Endothelial cell of umbilical vein (primary cell): ENCODE data around the gene PTPN2. TPM values are rescaled to one million over a fixed set of nuclear protein-coding genes. Genes with fewer than 3 reads are reported as not detected.

Source experiments
- BruUV-seq: library from RNA; stranded (reverse); fragments of 400-500 nt; replicated peaks from 2 replicates; lab custom pipeline; 2021; lab: Mats Ljungman, UMichigan
- CTCF ChIA-PET: fragments of 300-600, 350-600 bp; sonication (Branson Sonifier 250); formaldehyde crosslinking; loops from one replicate; lab custom pipeline; 2021; ENCODE audit warnings: antibody characterized with exemption, inconsistent platforms; lab: Charles Lee
- POLR2A ChIA-PET: fragments of 300-600, 350-600 bp; sonication (Branson Sonifier 250); formaldehyde crosslinking; loops from one replicate; lab custom pipeline; 2021; ENCODE audit warnings: antibody characterized with exemption, inconsistent platforms; lab: Charles Lee
- DNase-seq: peaks from one replicate; pipeline ENCODE4 v3.0.0-alpha.2; 2011; ENCODE audit warnings: low read depth, low spot score
- FAIRE-seq: peaks from 2 replicates; lab custom pipeline; 2011; peaks lifted over from hg19 to GRCh38; lab: Jason Lieb, UNC
- H2AFZ ChIP-seq: 2 replicates; pipeline ENCODE4 v1.6.0; 2012; ENCODE audit warnings: low read depth, low read length, control low read depth, inconsistent platforms
- H3K27ac ChIP-seq: 2 replicates; pipeline ENCODE4 v1.5.1; 2011; ENCODE audit warnings: low read depth, mild to moderate bottlenecking, control low read depth, low read length, moderate library complexity; ENCODE audit not compliant: insufficient read depth
- H3K27me3 ChIP-seq, 2 experiments: 2 replicates each; pipeline versions ENCODE4 v1.6.0 to v1.6.1; 2011; ENCODE audit warnings: low read length in 2 of 2, mixed read lengths in 1 of 2; ENCODE audit not compliant: control insufficient read depth in 2 of 2, insufficient read depth in 2 of 2
- H3K36me3 ChIP-seq, 2 experiments: 2 replicates in 1 of 2; 3 replicates in 1 of 2; pipeline ENCODE4 v1.5.1; 2011; ENCODE audit warnings: low read length in 2 of 2, mild to moderate bottlenecking in 1 of 2, moderate library complexity in 1 of 2; ENCODE audit not compliant: control insufficient read depth in 2 of 2, insufficient read depth in 2 of 2; ENCODE audit errors: extremely low read depth in 1 of 2
- H3K4me1 ChIP-seq: 3 replicates; pipeline ENCODE4 v1.5.1; 2011; ENCODE audit warnings: mild to moderate bottlenecking, low read length; ENCODE audit not compliant: control insufficient read depth, insufficient read depth; ENCODE audit errors: extremely low read depth
- H3K4me2 ChIP-seq: 2 replicates; pipeline ENCODE4 v1.6.1; 2011; ENCODE audit warnings: low read length, control low read depth, mixed read lengths; ENCODE audit not compliant: insufficient read depth
- H3K4me3 ChIP-seq, 3 experiments: fragments of 200-600 bp in 1 of 3; sonication (generic), shearing (Covaris generic) in 1 of 3; replicated peaks in 1 of 3; 2 replicates each; pipeline ENCODE4 v1.5.1; 2011 to 2016; ENCODE audit warnings: control low read depth in 3 of 3, low read length in 3 of 3, mild to moderate bottlenecking in 2 of 3, inconsistent platforms in 1 of 3, low read depth in 1 of 3, moderate library complexity in 1 of 3; ENCODE audit not compliant: insufficient read depth in 1 of 3
- H3K79me2 ChIP-seq: 2 replicates; pipeline ENCODE4 v1.6.0; 2012; ENCODE audit warnings: low read length, inconsistent platforms; ENCODE audit not compliant: control insufficient read depth, insufficient read depth
- H3K9ac ChIP-seq: replicated peaks from 2 replicates; pipeline ENCODE3; 2011; ENCODE audit warnings: low read length, control low read depth; ENCODE audit not compliant: insufficient read depth; ENCODE audit errors: extremely low read depth
- H3K9me1 ChIP-seq: replicated peaks from 3 replicates; pipeline ENCODE4 v1.6.0; 2011; ENCODE audit warnings: mild to moderate bottlenecking, low read length; ENCODE audit not compliant: control insufficient read depth, insufficient read depth; ENCODE audit errors: extremely low read depth
- H3K9me3 ChIP-seq: replicated peaks from 2 replicates; pipeline ENCODE4 v1.5.1; 2012; ENCODE audit warnings: low read length, inconsistent platforms; ENCODE audit not compliant: control insufficient read depth, insufficient read depth
- H4K20me1 ChIP-seq: replicated peaks from 2 replicates; pipeline ENCODE3; 2011; ENCODE audit warnings: mild to moderate bottlenecking, low read length; ENCODE audit not compliant: control insufficient read depth, insufficient read depth; ENCODE audit errors: extremely low read depth
- CTCF ChIP-seq, 2 donors: IDR thresholded peaks; 1 replicate in 1 of 2; 2 replicates in 1 of 2; pipeline ENCODE4 v1.5.1; 2011; ENCODE audit warnings: low read length in 2 of 2, mild to moderate bottlenecking in 2 of 2, moderate library complexity in 2 of 2, control low read depth in 1 of 2, inconsistent platforms in 1 of 2, low read depth in 1 of 2; ENCODE audit not compliant: insufficient read depth in 1 of 2; ENCODE audit errors: extremely low read depth in 1 of 2
- EZH2 ChIP-seq: IDR thresholded peaks from 2 replicates; pipeline ENCODE4 v1.6.1; 2012; ENCODE audit warnings: borderline replicate concordance, low read depth, mild to moderate bottlenecking, moderate library complexity, low read length, inconsistent platforms; ENCODE audit not compliant: severe bottlenecking
- FOS ChIP-seq: IDR thresholded peaks from 2 replicates; pipeline ENCODE4 v1.6.1; 2011; ENCODE audit warnings: mild to moderate bottlenecking, low read length, moderate library complexity, borderline replicate concordance; ENCODE audit not compliant: insufficient read depth
- GATA2 ChIP-seq: IDR thresholded peaks from 2 replicates; pipeline ENCODE4 v1.7.0; 2011; ENCODE audit warnings: low read depth, mild to moderate bottlenecking, moderate library complexity, mixed read lengths, low read length; ENCODE audit not compliant: insufficient read length, insufficient read depth
- JUN ChIP-seq: IDR thresholded peaks from 2 replicates; pipeline ENCODE4 v1.6.1; 2011; ENCODE audit warnings: borderline replicate concordance, low read depth; ENCODE audit not compliant: insufficient read length, insufficient read depth
- MYC ChIP-seq: IDR thresholded peaks from one replicate; pipeline ENCODE4 v1.6.1; 2011; ENCODE audit warnings: mild to moderate bottlenecking, low read depth, low read length
- POLR2A ChIP-seq: IDR thresholded peaks from 2 replicates; pipeline ENCODE4 v1.6.1; 2012; ENCODE audit warnings: low read depth, mild to moderate bottlenecking, control low read depth, low read length
- POLR2AphosphoS5 ChIP-seq: IDR thresholded peaks from 2 replicates; pipeline ENCODE4 v1.6.1; 2012; ENCODE audit warnings: low read depth, mild to moderate bottlenecking, control low read depth, low read length, moderate library complexity; ENCODE audit not compliant: insufficient read depth
- dilution Hi-C: fragments of 300-500 bp; cut with MboI; formaldehyde crosslinking; loops from one replicate; pipeline ENCODE4 v1.15.0; 2019; ENCODE audit warnings: low sequenced_read_pairs; ENCODE audit not compliant: extremely low pct_ligation_motif_present
- intact Hi-C: fragments of 100-400 bp; cut with micrococcal nuclease; formaldehyde crosslinking; loops from one replicate; pipeline ENCODE4 v1.10.0; 2022
- polyA plus RNA-seq, 4 experiments: library from polyadenylated mRNA; depleted of rRNA in 3 of 4; stranded (reverse) in 3 of 4; unstranded in 1 of 4; fragments of >200 nt; gene quantifications; 2 replicates each; pipeline versions ENCODE4 v1.2.1 to v1.2.3, GENCODE V29; 2011 to 2012; ENCODE audit warnings: missing spikeins in 1 of 4
- total RNA-seq: library from RNA; stranded (reverse); gene quantifications from 2 replicates; pipeline ENCODE4 v1.2.3, GENCODE V29; 2021
- TF ChIP-seq, protein P1 (sequence below): IDR thresholded peaks from 2 replicates; pipeline ENCODE4 v1.6.1; 2011; ENCODE audit not compliant: insufficient read depth, insufficient read length

PTPN2 gene
- total and polyA plus RNA-seq, 2 donors (not counting 3 experiments of a cell fraction or from before 2014, with no cell fraction given), result 8.2 to 20.9 TPM

GRCh38 chr18:12772111-12772510 is 111.9 kb downstream of the PTPN2 start:
- H3K79me2 ChIP-seq, result no peaks in the 10 kb centered on the region
- FAIRE-seq (no peak), DNase-seq (no peak)
- H3K9ac ChIP-seq, result no peak overlapping the region
- H3K9me3 ChIP-seq, result no peaks in the 10 kb centered on the region
- no peaks in the 10 kb centered on the region for H4K20me1 ChIP-seq
- no peak overlapping the region for H3K4me3 ChIP-seq
- dilution Hi-C loops (no loop called here), intact Hi-C loops (no loop called here)
- H3K27ac ChIP-seq, result no peak overlapping the region
- H3K27me3 ChIP-seq, result peaks cover 0 to 2% of the 10 kb centered on the region in 2 experiments
- ChIA-PET CTCF (no interaction called here), POLR2A (no interaction called here)
- H3K9me1 ChIP-seq, result no peaks in the 10 kb centered on the region
- no peak overlapping the region for H3K4me2 ChIP-seq
- no peaks in the 10 kb centered on the region for H3K4me1 ChIP-seq
- no peak overlapping the region for H2AFZ ChIP-seq
- no peaks in the 10 kb centered on the region for H3K36me3 ChIP-seq
- no peak for TF ChIP-seq MYC
- no peak for TF ChIP-seq CTCF (IDR thresholded peaks at IDR 0.05; ENCODE audit: extremely low read depth in 1 of 2, insufficient read depth in 1 of 2, low read depth in 1 of 2, low read length in 2 of 2)
- TF ChIP-seq FOS, result no peak
- no TSS peak for BruUV-seq

DNA sequence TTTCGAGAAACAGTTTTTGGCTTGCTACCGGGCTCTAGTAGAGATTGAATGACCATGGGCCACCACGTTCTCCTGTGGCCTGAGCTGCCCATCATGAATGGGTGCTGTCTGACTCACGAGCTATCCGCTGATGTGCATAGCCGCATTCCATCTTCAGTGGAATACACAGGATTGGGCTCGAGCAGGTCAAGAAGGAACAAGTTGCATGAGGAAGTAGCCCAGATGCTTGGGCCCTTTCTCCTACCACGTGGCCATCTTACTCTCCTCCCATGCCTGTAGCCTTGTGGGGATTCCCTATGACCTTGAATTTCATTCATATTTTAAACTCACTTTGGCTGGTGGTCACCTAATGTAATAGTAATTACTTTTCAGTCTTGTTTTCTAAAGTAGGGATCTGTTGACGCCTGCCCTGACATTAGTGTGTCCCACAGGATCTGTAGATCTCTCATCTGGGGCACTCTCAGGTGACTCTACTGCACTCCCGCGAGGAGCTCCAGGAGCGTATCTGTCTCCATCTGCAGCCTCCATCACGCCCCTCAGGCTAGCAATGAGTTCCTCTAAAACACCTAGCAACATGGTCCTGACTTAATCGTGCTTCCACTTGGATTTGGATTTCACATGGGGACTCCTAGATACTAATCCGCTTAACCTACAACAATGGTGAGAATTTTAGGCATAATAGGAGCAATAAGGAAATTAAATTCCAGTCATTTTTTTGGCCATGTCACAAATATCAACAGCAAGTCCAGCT is 113.4 kb downstream of the PTPN2 start:
- FAIRE-seq, result no peak
- no TSS peak for BruUV-seq
- Histone ChIP-seq H3K27me3 (peaks cover 2 to 6% of the 10 kb centered on the region in 2 experiments), H3K27ac (no peak overlapping the region), H3K4me3 (no peak overlapping the region), H2AFZ (no peak overlapping the region), H3K9me3 (no peaks in the 10 kb centered on the region), H3K79me2 (no peaks in the 10 kb centered on the region), H4K20me1 (no peaks in the 10 kb centered on the region), H3K4me2 (no peak overlapping the region), H3K9me1 (no peaks in the 10 kb centered on the region), H3K9ac (no peak overlapping the region), H3K36me3 (no peaks in the 10 kb centered on the region), H3K4me1 (no peaks in the 10 kb centered on the region)
- no peak for TF ChIP-seq EZH2
- TF ChIP-seq MYC, result no peak
- no peak for TF ChIP-seq JUN
- TF ChIP-seq POLR2A, result no peak
- TF ChIP-seq FOS, result no peak
- TF ChIP-seq, protein P1, sequence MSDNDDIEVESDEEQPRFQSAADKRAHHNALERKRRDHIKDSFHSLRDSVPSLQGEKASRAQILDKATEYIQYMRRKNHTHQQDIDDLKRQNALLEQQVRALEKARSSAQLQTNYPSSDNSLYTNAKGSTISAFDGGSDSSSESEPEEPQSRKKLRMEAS, result no peak
- no peak for TF ChIP-seq GATA2
- no peak for TF ChIP-seq CTCF (IDR thresholded peaks at IDR 0.05; ENCODE audit: extremely low read depth in 1 of 2, insufficient read depth in 1 of 2, low read depth in 1 of 2, low read length in 2 of 2)
- no peak for TF ChIP-seq POLR2AphosphoS5
- no peak for DNase-seq
- dilution Hi-C loops (no loop called here), intact Hi-C loops (no loop called here)
- POLR2A ChIA-PET, result no interaction called here
- CTCF ChIA-PET, result interaction anchor here (1.2 kb wide), 1 partner anchor 33 kb away, joined by 4 read pairs; no protein-coding TSS in a partner anchor
